ENCODE data around the gene CTNNA2.

Gene CTNNA2

DNA sequence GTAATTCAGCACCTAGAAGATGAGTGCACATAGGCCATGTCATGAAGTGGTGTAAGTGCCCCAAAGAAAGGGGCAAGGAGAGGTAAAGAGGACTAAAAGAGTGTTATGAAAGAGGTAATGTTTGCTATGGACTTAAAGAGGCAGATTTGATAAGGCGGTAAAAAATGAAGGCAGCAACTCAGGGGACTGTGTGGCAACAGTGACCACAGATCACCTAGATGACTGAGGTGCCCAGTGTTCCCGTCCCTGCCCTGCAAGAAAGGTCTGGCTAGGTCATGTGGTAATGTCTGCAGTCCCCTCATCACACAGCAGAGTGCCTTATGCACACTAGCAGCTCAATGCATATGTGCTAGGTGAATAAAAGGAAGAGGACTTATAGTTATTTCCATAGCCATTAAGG lies 434.9 kb downstream of the CTNNA2 start:
- Mint-ChIP-seq H3K9me3 (no peaks in the 10 kb centered on the region), H3K36me3 (ENCODE audit: low read depth) (no peaks in the 10 kb centered on the region), H3K27ac (no peak overlapping the region), H3K4me1 (no peaks in the 10 kb centered on the region), H3K27me3 (no peaks in the 10 kb centered on the region), H3K4me3 (no peak overlapping the region)
- no peak for DNase-seq
- no peak for ATAC-seq

DNA sequence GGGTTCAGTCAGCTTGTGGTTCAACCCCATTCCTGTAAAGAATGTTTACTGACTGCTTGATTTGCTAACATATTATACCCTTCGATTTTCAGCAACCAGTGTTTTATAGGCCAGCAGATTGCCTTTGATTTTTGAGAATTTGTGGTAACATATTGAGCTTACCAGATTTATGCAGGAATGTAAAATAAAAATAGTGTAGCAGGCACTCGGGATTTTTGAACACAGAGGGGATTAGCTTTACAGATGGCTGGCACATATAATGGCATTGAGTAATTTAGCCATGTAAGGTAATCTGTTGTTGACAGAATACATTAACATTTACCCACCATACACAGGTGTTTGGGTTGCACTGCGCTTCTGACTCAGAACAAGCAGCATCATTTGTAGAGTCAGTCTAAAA lies 437.7 kb downstream of the CTNNA2 start:
- H3K9me3 Mint-ChIP-seq = no peaks in the 10 kb centered on the region
- DNase-seq (no peak), ATAC-seq (no peak)
- H3K4me1 Mint-ChIP-seq = no peaks in the 10 kb centered on the region
- H3K4me3 Mint-ChIP-seq = no peak overlapping the region
- H3K36me3 Mint-ChIP-seq (ENCODE audit: low read depth) = no peaks in the 10 kb centered on the region
- no peaks in the 10 kb centered on the region for H3K27me3 Mint-ChIP-seq
- no peak overlapping the region for H3K27ac Mint-ChIP-seq

- DNase-seq (no peak), ATAC-seq (no peak)
- Mint-ChIP-seq H3K27ac (no peak overlapping the region), H3K27me3 (no peaks in the 10 kb centered on the region), H3K36me3 (ENCODE audit: low read depth) (no peaks in the 10 kb centered on the region), H3K4me1 (no peaks in the 10 kb centered on the region), H3K4me3 (no peak overlapping the region), H3K9me3 (peaks cover 5% of the 10 kb centered on the region)
Observed at GRCh38 chr2:79952616-79953015, 439.8 kb downstream of the CTNNA2 start.

- no peak overlapping the region for H3K27ac Mint-ChIP-seq
- no peaks in the 10 kb centered on the region for H3K4me1 Mint-ChIP-seq
- H3K27me3 Mint-ChIP-seq = no peaks in the 10 kb centered on the region
- H3K4me3 Mint-ChIP-seq = no peak overlapping the region
- peaks cover 15% of the 10 kb centered on the region for H3K9me3 Mint-ChIP-seq
- H3K36me3 Mint-ChIP-seq (ENCODE audit: low read depth) = no peaks in the 10 kb centered on the region
- ATAC-seq (no peak), DNase-seq (no peak)
Observed at GRCh38 chr2:79960035-79960434, 447.2 kb downstream of the CTNNA2 start.

DNA sequence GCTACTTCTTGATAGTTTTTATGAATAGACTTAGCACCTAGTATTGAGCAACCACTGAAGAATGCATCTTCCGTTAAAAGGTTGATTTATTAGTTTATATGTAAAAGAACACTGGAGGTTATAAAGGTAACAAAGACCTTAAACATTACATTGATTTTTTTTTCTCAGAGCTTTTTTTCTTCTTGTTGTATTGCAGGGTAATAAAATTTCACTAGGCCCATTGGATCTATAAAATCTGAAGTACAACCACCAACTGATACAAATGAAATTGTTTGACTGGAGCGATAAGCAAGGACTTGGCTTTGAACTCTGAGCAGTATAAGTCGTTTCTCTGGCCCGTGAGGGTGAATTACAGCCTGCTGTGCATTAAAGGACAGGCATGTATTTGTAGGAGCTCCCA lies 447.7 kb downstream of the CTNNA2 start:
- ATAC-seq = no peak
- Mint-ChIP-seq H3K4me1 (no peaks in the 10 kb centered on the region), H3K36me3 (ENCODE audit: low read depth) (no peaks in the 10 kb centered on the region), H3K4me3 (no peak overlapping the region), H3K27me3 (no peaks in the 10 kb centered on the region), H3K9me3 (peaks cover 15% of the 10 kb centered on the region), H3K27ac (no peak overlapping the region)
- no peak for DNase-seq

- H3K4me3 Mint-ChIP-seq = no peak overlapping the region
- DNase-seq = no peak
- no peak overlapping the region for H3K27ac Mint-ChIP-seq
- no peaks in the 10 kb centered on the region for H3K4me1 Mint-ChIP-seq
- peaks cover 16% of the 10 kb centered on the region for H3K9me3 Mint-ChIP-seq
- H3K27me3 Mint-ChIP-seq = no peaks in the 10 kb centered on the region
- H3K36me3 Mint-ChIP-seq (ENCODE audit: low read depth) = no peaks in the 10 kb centered on the region
- ATAC-seq = no peak
Observed at GRCh38 chr2:79964966-79965365, 452.1 kb downstream of the CTNNA2 start.

- no peak overlapping the region for H3K27ac Mint-ChIP-seq
- DNase-seq (no peak), ATAC-seq (no peak)
- H3K27me3 Mint-ChIP-seq = no peaks in the 10 kb centered on the region
- no peak overlapping the region for H3K4me3 Mint-ChIP-seq
- no peaks in the 10 kb centered on the region for H3K4me1 Mint-ChIP-seq
- H3K9me3 Mint-ChIP-seq = peaks cover 16% of the 10 kb centered on the region
- H3K36me3 Mint-ChIP-seq (ENCODE audit: low read depth) = no peaks in the 10 kb centered on the region
Observed at GRCh38 chr2:79966369-79966768, 453.5 kb downstream of the CTNNA2 start.

DNA sequence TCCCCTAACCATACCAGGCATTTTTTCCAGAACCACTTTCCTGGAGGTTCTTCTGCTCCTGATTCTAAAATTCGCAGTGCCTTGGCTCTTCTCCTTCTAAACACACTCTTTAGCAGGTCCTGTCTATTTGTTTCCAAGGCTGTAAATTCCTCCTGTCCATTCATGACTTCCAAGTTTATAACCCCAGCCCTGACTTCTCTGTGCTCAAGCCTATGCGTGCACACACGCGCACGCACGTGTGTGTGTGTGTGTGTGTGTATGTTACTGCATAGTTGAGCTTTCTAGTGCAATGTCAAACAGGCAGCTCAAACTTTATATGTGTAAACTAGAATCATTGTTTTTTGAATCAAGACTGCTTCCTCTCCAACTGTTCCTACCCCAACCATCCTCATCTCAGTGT lies 454.0 kb downstream of the CTNNA2 start:
- H3K27ac Mint-ChIP-seq = no peak overlapping the region
- no peak for ATAC-seq
- no peaks in the 10 kb centered on the region for H3K27me3 Mint-ChIP-seq
- no peaks in the 10 kb centered on the region for H3K36me3 Mint-ChIP-seq (ENCODE audit: low read depth)
- no peaks in the 10 kb centered on the region for H3K4me1 Mint-ChIP-seq
- H3K4me3 Mint-ChIP-seq = no peak overlapping the region
- peaks cover 15% of the 10 kb centered on the region for H3K9me3 Mint-ChIP-seq
- DNase-seq = no peak

- no peak overlapping the region for H3K27ac Mint-ChIP-seq
- H3K4me3 Mint-ChIP-seq = no peak overlapping the region
- H3K36me3 Mint-ChIP-seq (ENCODE audit: low read depth) = no peaks in the 10 kb centered on the region
- no peaks in the 10 kb centered on the region for H3K27me3 Mint-ChIP-seq
- H3K4me1 Mint-ChIP-seq = no peaks in the 10 kb centered on the region
- ATAC-seq (no peak), DNase-seq (no peak)
- peaks cover 3% of the 10 kb centered on the region for H3K9me3 Mint-ChIP-seq
Observed at GRCh38 chr2:79971807-79972206, 459.0 kb downstream of the CTNNA2 start.

DNA sequence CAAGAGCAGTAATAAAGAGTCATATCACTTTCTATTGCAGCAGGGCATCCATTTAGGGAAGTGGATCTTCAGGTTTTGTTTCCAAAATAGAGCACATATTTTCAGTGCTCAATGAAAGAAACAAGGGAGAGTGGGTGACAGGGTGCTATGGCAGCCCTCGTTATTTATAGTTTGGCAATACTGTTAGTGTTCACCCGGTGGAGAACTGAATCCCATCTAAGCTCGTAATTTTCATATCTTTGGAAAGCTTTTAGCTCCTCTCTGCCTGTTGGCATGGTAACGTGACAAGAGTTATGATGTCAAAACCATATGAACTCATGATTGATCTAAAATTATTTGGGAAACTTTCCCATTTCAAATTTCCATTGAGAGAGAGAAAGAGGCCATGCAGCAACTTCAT lies 459.8 kb downstream of the CTNNA2 start:
- no peak overlapping the region for H3K27ac Mint-ChIP-seq
- H3K9me3 Mint-ChIP-seq = no peaks in the 10 kb centered on the region
- H3K36me3 Mint-ChIP-seq (ENCODE audit: low read depth) = no peaks in the 10 kb centered on the region
- no peaks in the 10 kb centered on the region for H3K4me1 Mint-ChIP-seq
- ATAC-seq (no peak), DNase-seq (no peak)
- no peaks in the 10 kb centered on the region for H3K27me3 Mint-ChIP-seq
- no peak overlapping the region for H3K4me3 Mint-ChIP-seq

GRCh38 chr2:79975791-79976565 lies 463.1 kb downstream of the CTNNA2 start:
- no peaks in the 10 kb centered on the region for H3K36me3 Mint-ChIP-seq (ENCODE audit: low read depth)
- H3K4me3 Mint-ChIP-seq = no peak overlapping the region
- ATAC-seq (no peak), DNase-seq (no peak)
- no peak overlapping the region for H3K27ac Mint-ChIP-seq
- no peaks in the 10 kb centered on the region for H3K4me1 Mint-ChIP-seq
- no peaks in the 10 kb centered on the region for H3K9me3 Mint-ChIP-seq
- no peaks in the 10 kb centered on the region for H3K27me3 Mint-ChIP-seq

DNA sequence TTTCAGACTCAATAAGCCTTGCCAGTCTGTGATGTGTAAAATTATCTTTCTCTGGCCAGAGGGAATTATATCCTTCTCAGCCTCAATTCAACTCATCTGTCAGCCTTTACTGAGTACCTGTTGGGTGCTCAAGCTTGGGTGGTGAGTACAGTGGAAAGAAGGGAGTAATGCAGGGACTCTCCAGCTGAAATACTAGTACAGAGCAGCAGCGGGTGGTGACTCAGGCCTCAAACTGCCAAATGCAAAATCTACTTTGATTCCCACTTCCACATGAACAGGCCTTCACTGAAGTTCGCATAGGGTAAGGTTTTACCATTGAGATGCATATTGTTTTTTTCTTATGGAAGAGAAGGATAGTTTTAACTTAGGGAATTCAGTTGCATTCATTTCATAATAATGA lies 464.9 kb downstream of the CTNNA2 start:
- H3K4me1 Mint-ChIP-seq = no peaks in the 10 kb centered on the region
- DNase-seq = no peak
- H3K36me3 Mint-ChIP-seq (ENCODE audit: low read depth) = no peaks in the 10 kb centered on the region
- no peaks in the 10 kb centered on the region for H3K27me3 Mint-ChIP-seq
- H3K27ac Mint-ChIP-seq = no peak overlapping the region
- no peak overlapping the region for H3K4me3 Mint-ChIP-seq
- no peak for ATAC-seq
- no peaks in the 10 kb centered on the region for H3K9me3 Mint-ChIP-seq

- no peaks in the 10 kb centered on the region for H3K27me3 Mint-ChIP-seq
- no peaks in the 10 kb centered on the region for H3K9me3 Mint-ChIP-seq
- ATAC-seq (no peak), DNase-seq (no peak)
- no peaks in the 10 kb centered on the region for H3K36me3 Mint-ChIP-seq (ENCODE audit: low read depth)
- no peak overlapping the region for H3K27ac Mint-ChIP-seq
- H3K4me1 Mint-ChIP-seq = no peaks in the 10 kb centered on the region
- no peak overlapping the region for H3K4me3 Mint-ChIP-seq
Observed at GRCh38 chr2:79980116-79980515, 467.3 kb downstream of the CTNNA2 start.

- H3K36me3 Mint-ChIP-seq (ENCODE audit: low read depth) = no peaks in the 10 kb centered on the region
- no peaks in the 10 kb centered on the region for H3K27me3 Mint-ChIP-seq
- no peak overlapping the region for H3K4me3 Mint-ChIP-seq
- no peaks in the 10 kb centered on the region for H3K9me3 Mint-ChIP-seq
- ATAC-seq (no peak), DNase-seq (no peak)
- no peaks in the 10 kb centered on the region for H3K4me1 Mint-ChIP-seq
- no peak overlapping the region for H3K27ac Mint-ChIP-seq
Observed at GRCh38 chr2:79980816-79981215, 468.0 kb downstream of the CTNNA2 start.

- ATAC-seq = no peak
- Mint-ChIP-seq H3K27me3 (no peaks in the 10 kb centered on the region), H3K9me3 (no peaks in the 10 kb centered on the region), H3K27ac (no peak overlapping the region), H3K36me3 (ENCODE audit: low read depth) (no peaks in the 10 kb centered on the region), H3K4me1 (no peaks in the 10 kb centered on the region), H3K4me3 (no peak overlapping the region)
- no peak for DNase-seq
Observed at GRCh38 chr2:79981316-79981715, 468.5 kb downstream of the CTNNA2 start.

DNA sequence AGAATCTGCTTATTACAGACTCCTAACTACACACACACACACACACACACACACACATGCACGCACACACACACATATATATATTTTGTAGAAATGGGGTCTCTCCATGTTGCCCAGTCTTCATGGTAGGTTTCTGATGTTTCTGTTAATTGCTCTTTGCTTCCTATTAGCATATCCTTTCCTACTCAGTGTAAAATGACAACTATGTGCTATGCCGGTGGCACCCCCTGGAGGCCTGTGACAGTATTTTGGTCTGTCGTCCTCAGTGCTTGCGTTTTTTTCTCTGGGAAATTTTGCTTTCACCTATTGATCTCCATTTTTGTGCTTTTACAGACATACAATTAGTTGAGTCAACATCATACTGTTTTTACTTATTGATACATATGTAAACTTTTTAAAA lies 469.6 kb downstream of the CTNNA2 start:
- no peaks in the 10 kb centered on the region for H3K4me1 Mint-ChIP-seq
- H3K27me3 Mint-ChIP-seq = no peaks in the 10 kb centered on the region
- H3K27ac Mint-ChIP-seq = no peak overlapping the region
- DNase-seq = peak; percentile 4
- no peak for ATAC-seq
- no peaks in the 10 kb centered on the region for H3K9me3 Mint-ChIP-seq
- H3K36me3 Mint-ChIP-seq (ENCODE audit: low read depth) = no peaks in the 10 kb centered on the region
- H3K4me3 Mint-ChIP-seq = no peak overlapping the region
